Natural killer cell (primary cell): ENCODE measurements around the gene SGIP1. TPM values are rescaled to one million over a fixed set of nuclear protein-coding genes. Genes with fewer than 3 reads are reported as not detected.
A peak's percentile ranks its signal among the peaks of the same experiment; 100 is the strongest.

ENCODE experiments used
- ATAC-seq, 3 donors: fragments of 150-1000 bp in 2 of 3; fragments of 200-7000 bp in 1 of 3; cut with Tn5 transposase; 1 replicate in 1 of 3; 2 replicates in 2 of 3; pipeline ENCODE4 v1.10.0; 2021; ENCODE audit warnings: mild to moderate bottlenecking in 2 of 3, moderate library complexity in 2 of 3
- DNase-seq, 2 donors: peaks; one replicate each; pipeline versions ENCODE4 v3.0.0 to v3.0.0-alpha.2; 2013 to 2021; ENCODE audit warnings: mixed read lengths in 1 of 2
- H3K27ac ChIP-seq: one replicate; pipeline ENCODE4 v1.5.1; 2013; ENCODE audit warnings: mild to moderate bottlenecking, low read length
- H3K27me3 ChIP-seq: one replicate; pipeline ENCODE4 v1.6.1; 2013; ENCODE audit warnings: low read length; ENCODE audit not compliant: control insufficient read depth, insufficient read depth
- H3K36me3 ChIP-seq: one replicate; pipeline ENCODE4 v1.6.1; 2013; ENCODE audit warnings: low read length; ENCODE audit not compliant: control insufficient read depth, insufficient read depth
- H3K4me1 ChIP-seq: one replicate; pipeline ENCODE4 v1.6.1; 2013; ENCODE audit warnings: low read length; ENCODE audit not compliant: control insufficient read depth, insufficient read depth
- H3K4me3 ChIP-seq: one replicate; pipeline ENCODE4 v1.5.1; 2013; ENCODE audit warnings: low read length
- H3K9me3 ChIP-seq: one replicate; pipeline ENCODE4 v1.6.1; 2013; ENCODE audit warnings: low read length; ENCODE audit not compliant: control insufficient read depth, insufficient read depth
- H3K27ac Mint-ChIP-seq, 2 donors: one replicate each; pipeline ENCODE4 v1.8.0; 2022; ENCODE audit warnings: mild to moderate bottlenecking in 2 of 2, mixed read lengths in 2 of 2, moderate library complexity in 1 of 2
- H3K27me3 Mint-ChIP-seq, 2 donors: one replicate each; pipeline ENCODE4 v1.8.0; 2022; ENCODE audit warnings: low read depth in 2 of 2, mixed read lengths in 2 of 2
- H3K36me3 Mint-ChIP-seq: one replicate; pipeline ENCODE4 v1.8.0; 2022; ENCODE audit warnings: mixed read lengths
- H3K4me1 Mint-ChIP-seq, 2 donors: one replicate each; pipeline ENCODE4 v1.8.0; 2022; ENCODE audit warnings: mixed read lengths in 2 of 2
- H3K4me3 Mint-ChIP-seq: one replicate; pipeline ENCODE4 v1.8.0; 2022; ENCODE audit warnings: mild to moderate bottlenecking, moderate library complexity, mixed read lengths
- H3K9me3 Mint-ChIP-seq, 2 donors: one replicate each; pipeline ENCODE4 v1.8.0; 2022; ENCODE audit warnings: mixed read lengths in 2 of 2
- WGBS: methylation state at CpG from one replicate; pipeline ENCODE4 v1.1.7; 2013; ENCODE audit warnings: missing lambda C conversion rate; ENCODE audit not compliant: insufficient coverage; 5-methylcytosine and 5-hydroxymethylcytosine counted together
- intact Hi-C: fragments of 100-400 bp; cut with micrococcal nuclease; formaldehyde crosslinking; loops from one replicate; pipeline ENCODE4 v1.14.2; 2022
- total RNA-seq, 4 donors: library from RNA; stranded (reverse); fragments of 120-200 nt in 1 of 4; gene quantifications; one replicate each; pipeline versions ENCODE4 v1.2.3 to v1.2.4, GENCODE V29; 2013 to 2022
- TF ChIP-seq, protein P1 (sequence below): fragments of 200-600 bp; IDR thresholded peaks from one replicate; pipeline ENCODE4 v1.8.0; 2022; ENCODE audit warnings: antibody characterized with exemption

Gene SGIP1
- total RNA-seq, 3 donors from 2014 or later (not counting 1 experiment from before 2014, with no cell fraction given) = 0.05 TPM; not detected in 2

DNA sequence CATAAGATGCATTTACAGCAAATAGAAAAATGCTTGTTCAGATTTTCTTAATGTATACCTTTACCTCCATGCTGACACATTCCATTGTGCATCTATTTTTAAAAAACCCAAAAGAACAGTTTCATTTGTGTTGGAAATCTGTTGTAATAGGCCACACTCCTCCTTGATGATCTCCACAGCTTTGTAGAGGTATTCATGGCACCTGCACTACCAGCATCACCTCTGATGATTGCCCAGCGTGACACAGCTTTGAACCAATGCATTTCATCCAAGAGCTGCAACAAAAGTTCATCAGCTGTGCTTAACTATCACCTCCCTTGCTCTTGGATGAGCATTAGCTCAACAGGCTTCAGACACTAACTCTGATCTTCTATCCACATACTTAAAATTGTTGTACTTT lies 226.6 kb downstream of the SGIP1 start:
- 88% methylated on average over 1 of the region's 1 CpG for WGBS
- DNase-seq = no peak
- no peak overlapping the region for H3K27ac ChIP-seq
- no peaks in the 10 kb centered on the region for H3K9me3 ChIP-seq
- ATAC-seq = no peak
- Mint-ChIP-seq H3K27me3 (peaks cover 7 to 9% of the 10 kb centered on the region in 2 donors), H3K27ac (no peak overlapping the region), H3K36me3 (no peaks in the 10 kb centered on the region), H3K9me3 (no peaks in the 10 kb centered on the region), H3K4me3 (no peak overlapping the region), H3K4me1 (no peaks in the 10 kb centered on the region)
- H3K36me3 ChIP-seq = no peaks in the 10 kb centered on the region
- intact Hi-C loops = no loop called here
- H3K4me3 ChIP-seq = no peak overlapping the region
- TF ChIP-seq, protein P1, sequence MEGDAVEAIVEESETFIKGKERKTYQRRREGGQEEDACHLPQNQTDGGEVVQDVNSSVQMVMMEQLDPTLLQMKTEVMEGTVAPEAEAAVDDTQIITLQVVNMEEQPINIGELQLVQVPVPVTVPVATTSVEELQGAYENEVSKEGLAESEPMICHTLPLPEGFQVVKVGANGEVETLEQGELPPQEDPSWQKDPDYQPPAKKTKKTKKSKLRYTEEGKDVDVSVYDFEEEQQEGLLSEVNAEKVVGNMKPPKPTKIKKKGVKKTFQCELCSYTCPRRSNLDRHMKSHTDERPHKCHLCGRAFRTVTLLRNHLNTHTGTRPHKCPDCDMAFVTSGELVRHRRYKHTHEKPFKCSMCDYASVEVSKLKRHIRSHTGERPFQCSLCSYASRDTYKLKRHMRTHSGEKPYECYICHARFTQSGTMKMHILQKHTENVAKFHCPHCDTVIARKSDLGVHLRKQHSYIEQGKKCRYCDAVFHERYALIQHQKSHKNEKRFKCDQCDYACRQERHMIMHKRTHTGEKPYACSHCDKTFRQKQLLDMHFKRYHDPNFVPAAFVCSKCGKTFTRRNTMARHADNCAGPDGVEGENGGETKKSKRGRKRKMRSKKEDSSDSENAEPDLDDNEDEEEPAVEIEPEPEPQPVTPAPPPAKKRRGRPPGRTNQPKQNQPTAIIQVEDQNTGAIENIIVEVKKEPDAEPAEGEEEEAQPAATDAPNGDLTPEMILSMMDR = no peak
- no peaks in the 10 kb centered on the region for H3K4me1 ChIP-seq
- peaks cover under 1% of the 10 kb centered on the region for H3K27me3 ChIP-seq

DNA sequence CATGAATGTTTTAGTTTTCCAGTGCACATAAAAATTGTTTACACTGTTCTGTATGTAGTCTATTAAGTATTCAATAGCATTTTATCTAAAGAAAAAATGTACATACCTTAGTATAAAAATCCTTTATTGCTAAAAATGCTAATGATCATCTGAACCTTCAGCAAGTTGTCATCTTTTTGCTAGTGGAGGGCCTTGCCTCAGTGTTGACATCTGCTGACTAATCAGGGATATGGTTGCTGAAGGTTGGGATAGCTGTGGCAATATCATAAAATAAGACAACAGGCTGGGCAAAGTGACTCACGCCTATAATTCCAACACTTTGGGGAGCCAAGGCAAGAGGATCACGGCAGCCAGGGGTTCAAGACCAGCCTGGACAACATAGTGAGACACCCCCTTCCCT lies 227.3 kb downstream of the SGIP1 start:
- H3K27me3 Mint-ChIP-seq = peaks cover 7 to 9% of the 10 kb centered on the region in 2 donors
- no peak for DNase-seq
- intact Hi-C loops = no loop called here
- H3K27me3 ChIP-seq = no peaks in the 10 kb centered on the region
- no peaks in the 10 kb centered on the region for H3K9me3 Mint-ChIP-seq
- H3K4me3 ChIP-seq = no peak overlapping the region
- no peaks in the 10 kb centered on the region for H3K9me3 ChIP-seq
- H3K36me3 Mint-ChIP-seq = no peaks in the 10 kb centered on the region
- TF ChIP-seq, protein P1 = no peak
- H3K4me3 Mint-ChIP-seq = no peak overlapping the region
- H3K36me3 ChIP-seq = no peaks in the 10 kb centered on the region
- H3K4me1 Mint-ChIP-seq = no peaks in the 10 kb centered on the region
- no peak overlapping the region for H3K27ac ChIP-seq
- WGBS = 88% methylated on average over 2 of the region's 2 CpGs
- no peaks in the 10 kb centered on the region for H3K4me1 ChIP-seq
- ATAC-seq = no peak
- no peak overlapping the region for H3K27ac Mint-ChIP-seq

- Histone ChIP-seq H3K4me3 (no peak overlapping the region), H3K9me3 (no peaks in the 10 kb centered on the region), H3K27ac (no peak overlapping the region), H3K4me1 (no peaks in the 10 kb centered on the region), H3K36me3 (no peaks in the 10 kb centered on the region), H3K27me3 (no peaks in the 10 kb centered on the region)
- Mint-ChIP-seq H3K9me3 (no peaks in the 10 kb centered on the region), H3K4me3 (no peak overlapping the region), H3K27me3 (peaks cover 0 to 4% of the 10 kb centered on the region in 2 donors), H3K36me3 (no peaks in the 10 kb centered on the region), H3K4me1 (no peaks in the 10 kb centered on the region), H3K27ac (no peak overlapping the region)
- intact Hi-C loops = loop anchor here (1.0 to 2.0 kb wide), 2 partner anchors 384 to 446 kb away; no protein-coding TSS in a partner anchor
- WGBS = no CpG with 5 or more reads among the region's 3 CpGs
- DNase-seq (peak in 1 of 2 donors; percentile 78), ATAC-seq (peak in 2 of 3 donors; percentile 47 to 62)
- TF ChIP-seq, protein P1 = peak; percentile 76
These were observed 231.1 kb downstream of the SGIP1 start for GRCh38 chr1:66764994-66765578.

DNA sequence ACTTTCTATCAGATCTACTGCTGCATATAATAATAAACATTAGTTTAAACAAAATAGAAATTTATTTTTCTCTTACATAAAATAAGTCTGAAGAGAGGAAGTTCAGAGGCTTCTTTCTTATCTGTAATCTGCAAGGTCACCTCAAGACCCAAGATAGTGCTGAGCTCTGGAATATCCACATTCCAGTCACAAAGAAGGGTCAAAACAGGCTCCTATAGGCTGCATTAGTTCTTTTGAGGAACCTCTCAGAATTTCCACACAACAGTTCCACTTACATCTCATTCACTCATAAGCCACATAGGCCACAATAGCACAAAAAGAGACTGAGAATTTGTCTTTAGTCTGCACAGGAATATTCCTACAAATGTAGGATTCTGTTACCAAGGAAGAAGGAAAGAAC lies 233.7 kb downstream of the SGIP1 start:
- DNase-seq = no peak
- no peak for ATAC-seq

More for the DNA sequence above, 233.7 kb downstream of the SGIP1 start:
- Mint-ChIP-seq H3K27me3 (no peaks in the 10 kb centered on the region), H3K36me3 (no peaks in the 10 kb centered on the region), H3K4me1 (no peaks in the 10 kb centered on the region), H3K4me3 (no peak overlapping the region), H3K27ac (no peak overlapping the region), H3K9me3 (no peaks in the 10 kb centered on the region)
- Histone ChIP-seq H3K27ac (no peak overlapping the region), H3K9me3 (no peaks in the 10 kb centered on the region), H3K27me3 (no peaks in the 10 kb centered on the region), H3K4me3 (no peak overlapping the region), H3K4me1 (no peaks in the 10 kb centered on the region), H3K36me3 (no peaks in the 10 kb centered on the region)
- TF ChIP-seq, protein P1 = no peak
- intact Hi-C loops = no loop called here
